GM12875 (cell line): ENCODE measurements around the gene PCDHB11.
"Not testable (repeated sequence)": the region's sequence is repeated elsewhere in the genome, so short reads cannot be mapped to it uniquely, and the experiment has no call there.

Experiments
- H3K4me3 ChIP-seq: one replicate; pipeline ENCODE4 v1.5.1; 2011; ENCODE audit warnings: low read depth, low read length, control low read depth
- CTCF ChIP-seq: IDR thresholded peaks from 2 replicates; pipeline ENCODE4 v1.5.1; 2011; ENCODE audit warnings: low read depth, mild to moderate bottlenecking, control low read depth, inconsistent platforms, low read length, moderate library complexity, borderline replicate concordance; ENCODE audit not compliant: insufficient read depth

PCDHB11 gene

GRCh38 chr5:141223112-141223783, 23.8 kb downstream of the PCDHB11 start, which contains the start of gene PCDHB14:
PCDHB14 (plus strand) TSS chr5:141223343; CDS start chr5:141223506, 163 bp downstream.
- H3K4me3 ChIP-seq, result no peak within 1 kb of the TSS
- no peak for TF ChIP-seq CTCF

GRCh38 chr5:141224844-141225243, 25.4 kb downstream of the PCDHB11 start:
- not testable (repeated sequence) for H3K4me3 ChIP-seq

- H3K4me3 ChIP-seq, result not testable (repeated sequence)
Observed at GRCh38 chr5:141225421-141225820, 26.0 kb downstream of the PCDHB11 start.

- TF ChIP-seq CTCF, result no peak
- no peak overlapping the region for H3K4me3 ChIP-seq
Observed at GRCh38 chr5:141234109-141234667, 34.8 kb downstream of the PCDHB11 start.

GRCh38 chr5:141235922-141236321, 36.5 kb downstream of the PCDHB11 start:
- H3K4me3 ChIP-seq, result not testable (repeated sequence)

GRCh38 chr5:141236516-141237313, 37.3 kb downstream of the PCDHB11 start:
- no peak for TF ChIP-seq CTCF

GRCh38 chr5:141241496-141241895, 42.1 kb downstream of the PCDHB11 start:
- no peak for TF ChIP-seq CTCF
- no peak overlapping the region for H3K4me3 ChIP-seq

More at GRCh38 chr5:141236516-141237313, 37.3 kb downstream of the PCDHB11 start:
- H3K4me3 ChIP-seq, result no peak overlapping the region

- TF ChIP-seq CTCF, result no peak
- H3K4me3 ChIP-seq, result no peak within 1 kb of the TSS
Observed at GRCh38 chr5:141245250-141245717, 45.9 kb downstream of the PCDHB11 start, which contains the start of gene PCDHB15. PCDHB15 (plus strand) TSS chr5:141245395; CDS start chr5:141245579, 184 bp downstream.

GRCh38 chr5:141246971-141247370, 47.5 kb downstream of the PCDHB11 start:
- H3K4me3 ChIP-seq, result not testable (repeated sequence)

GRCh38 chr5:141247434-141247833, 48.0 kb downstream of the PCDHB11 start:
- H3K4me3 ChIP-seq, result not testable (repeated sequence)
